ENCODE results near the gene TIGAR.

Gene TIGAR

DNA sequence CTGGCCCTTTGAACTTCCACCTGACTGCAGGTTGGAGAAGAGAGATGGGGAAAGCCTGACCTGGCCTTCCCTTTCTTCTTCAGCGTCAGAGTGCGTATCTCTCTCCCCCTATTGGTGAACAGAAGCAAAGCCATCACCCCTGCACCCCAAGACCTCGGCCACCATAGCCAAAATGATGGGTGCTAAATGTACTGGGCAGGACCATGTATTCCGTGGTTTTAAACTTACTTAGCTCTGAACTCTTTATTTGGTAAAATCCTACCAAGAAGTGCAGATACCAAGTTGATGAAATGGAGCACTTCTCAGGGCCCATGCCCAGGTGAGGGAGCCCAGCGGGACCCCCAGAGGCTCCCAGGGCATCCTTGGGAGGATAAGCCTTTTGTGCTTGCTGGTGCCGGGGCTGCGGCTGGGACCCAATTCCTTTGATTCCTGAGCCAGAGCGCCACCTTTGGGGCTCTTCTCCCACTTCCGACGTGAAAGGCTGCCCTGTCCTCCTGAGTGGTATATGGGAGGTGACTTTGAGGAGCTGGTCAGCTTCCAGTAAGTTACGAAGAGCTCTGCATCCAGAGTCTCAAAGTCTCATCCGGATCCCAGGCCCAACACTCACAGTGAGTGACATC, 38.0 kb upstream of the TIGAR start:
- in situ Hi-C loops (cut with MboI; ENCODE audit: low sequenced_read_pairs, unreplicated experiment), result loop anchor here (10.0 to 25.0 kb wide), 2 partner anchors 296 to 398 kb away; no protein-coding TSS in a partner anchor
- TF ChIP-seq CTCF (IDR thresholded peaks at IDR 0.05; ENCODE audit: borderline replicate concordance, control extremely low read depth, extremely low read depth, insufficient read depth, missing control alignments), result no peak
- no peak for DNase-seq (ENCODE audit: low spot score)

GRCh38 chr12:4283512-4284255, 37.3 kb upstream of the TIGAR start:
- DNase-seq (ENCODE audit: low spot score), result no peak
- in situ Hi-C loops (cut with MboI; ENCODE audit: low sequenced_read_pairs, unreplicated experiment), result loop anchor here (10.0 to 25.0 kb wide), 2 partner anchors 296 to 399 kb away; no protein-coding TSS in a partner anchor
- no peak for TF ChIP-seq CTCF (IDR thresholded peaks at IDR 0.05; ENCODE audit: borderline replicate concordance, control extremely low read depth, extremely low read depth, insufficient read depth, missing control alignments)

GRCh38 chr12:4284306-4284705, 36.7 kb upstream of the TIGAR start:
- DNase-seq (ENCODE audit: low spot score), result no peak
- in situ Hi-C loops (cut with MboI; ENCODE audit: low sequenced_read_pairs, unreplicated experiment), result loop anchor here (10.0 to 25.0 kb wide), 2 partner anchors 297 to 400 kb away; no protein-coding TSS in a partner anchor
- no peak for TF ChIP-seq CTCF (IDR thresholded peaks at IDR 0.05; ENCODE audit: borderline replicate concordance, control extremely low read depth, extremely low read depth, insufficient read depth, missing control alignments)

DNA sequence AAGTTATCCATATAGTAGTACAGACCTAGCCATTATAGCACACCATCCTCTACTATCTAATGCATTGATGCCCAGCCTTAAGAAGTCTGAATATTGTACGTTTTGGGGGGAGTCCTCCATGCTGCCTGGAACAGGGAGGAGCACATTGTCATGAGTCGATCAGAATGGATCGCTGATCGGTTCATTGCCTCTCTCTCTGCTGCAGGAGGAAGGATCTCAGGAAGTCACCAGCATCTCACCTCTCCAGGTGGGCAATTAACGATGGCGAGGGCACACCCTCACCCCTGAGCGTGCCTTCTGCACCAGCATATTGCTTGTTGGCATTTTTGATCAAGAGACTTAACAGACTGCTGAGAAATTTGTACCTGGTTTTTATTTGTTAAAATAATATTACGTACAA, 35.9 kb upstream of the TIGAR start:
- in situ Hi-C loops (cut with MboI; ENCODE audit: low sequenced_read_pairs, unreplicated experiment), result loop anchor here (10.0 to 25.0 kb wide), 2 partner anchors 298 to 400 kb away; no protein-coding TSS in a partner anchor
- no peak for TF ChIP-seq CTCF (IDR thresholded peaks at IDR 0.05; ENCODE audit: borderline replicate concordance, control extremely low read depth, extremely low read depth, insufficient read depth, missing control alignments)
- DNase-seq (ENCODE audit: low spot score), result no peak

DNA sequence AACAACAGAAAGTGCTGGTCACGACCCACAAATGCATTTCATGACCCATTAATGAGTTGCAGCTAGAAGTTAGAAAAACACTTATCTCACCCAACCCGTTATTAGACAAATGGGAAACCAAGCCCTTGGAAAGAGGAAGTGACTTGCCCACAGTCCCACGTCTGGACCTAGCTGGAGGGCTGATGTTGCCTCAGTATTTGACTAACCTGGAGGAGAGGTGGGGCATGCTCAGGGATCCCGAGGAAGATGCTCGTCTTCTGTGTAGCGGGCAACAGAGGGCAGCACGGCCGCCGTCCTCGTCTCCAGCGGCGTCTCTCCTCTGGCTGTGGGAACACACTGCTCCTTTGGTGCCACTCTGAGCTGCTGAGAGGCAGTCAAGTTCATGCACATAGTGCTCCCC, 34.8 kb upstream of the TIGAR start:
- no peak for TF ChIP-seq CTCF (IDR thresholded peaks at IDR 0.05; ENCODE audit: borderline replicate concordance, control extremely low read depth, extremely low read depth, insufficient read depth, missing control alignments)
- in situ Hi-C loops (cut with MboI; ENCODE audit: low sequenced_read_pairs, unreplicated experiment), result loop anchor here (10.0 to 25.0 kb wide), 2 partner anchors 299 to 401 kb away; no protein-coding TSS in a partner anchor

DNA sequence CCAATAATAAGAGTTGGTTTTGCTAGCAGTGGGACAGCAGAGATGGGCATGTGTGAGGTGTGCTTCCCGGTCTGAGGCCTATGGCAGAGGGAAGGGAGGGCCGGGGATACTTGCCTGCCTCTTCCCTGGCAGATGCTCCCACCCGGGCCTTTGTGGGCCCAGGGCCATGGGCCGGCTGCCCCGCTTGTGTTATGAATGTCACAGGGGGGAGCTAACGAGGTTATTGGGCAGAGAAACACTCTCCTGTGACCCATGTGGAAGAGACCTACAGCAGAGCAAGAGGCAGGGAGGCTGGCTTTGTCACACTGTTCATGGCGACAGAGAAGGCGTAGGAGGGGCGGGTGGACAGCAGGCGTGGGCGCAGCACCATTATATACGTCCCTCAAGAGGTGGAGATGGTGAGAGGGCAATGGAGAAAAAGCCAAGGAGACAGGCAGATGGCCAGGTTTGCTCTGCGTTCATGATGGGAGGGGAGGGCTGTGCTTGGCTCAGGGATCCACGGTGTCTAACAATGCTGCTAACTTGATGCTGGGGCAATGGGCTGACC, 34.2 kb upstream of the TIGAR start:
- TF ChIP-seq CTCF (IDR thresholded peaks at IDR 0.05; ENCODE audit: borderline replicate concordance, control extremely low read depth, extremely low read depth, insufficient read depth, missing control alignments), result no peak
- no peak for DNase-seq (ENCODE audit: low spot score)
- in situ Hi-C loops (cut with MboI; ENCODE audit: low sequenced_read_pairs, unreplicated experiment), result loop anchor here (10.0 to 25.0 kb wide), 2 partner anchors 300 to 402 kb away; no protein-coding TSS in a partner anchor

More for the DNA sequence above, 34.8 kb upstream of the TIGAR start:
- DNase-seq (ENCODE audit: low spot score), result no peak

All from GM13976 (cell line).